GM12864 (cell line): ENCODE data around the gene KCNE5.
A peak's percentile ranks its signal among the peaks of the same experiment; 100 is the strongest.
"Not testable (repeated sequence)": the region's sequence is repeated elsewhere in the genome, so short reads cannot be mapped to it uniquely, and the experiment has no call there.

Source experiments
- DNase-seq: peaks from one replicate; pipeline ENCODE4 v3.0.0-alpha.2; 2011; ENCODE audit warnings: low read depth
- H3K4me3 ChIP-seq: 2 replicates; pipeline ENCODE4 v1.5.1; 2011; ENCODE audit warnings: mild to moderate bottlenecking, low read depth, low read length, control low read depth
- CTCF ChIP-seq: IDR thresholded peaks from 2 replicates; pipeline ENCODE4 v1.5.1; 2011; ENCODE audit warnings: low read depth, mild to moderate bottlenecking, moderate library complexity, low read length, control low read depth, inconsistent platforms; ENCODE audit errors: missing control alignments

The KCNE5 gene

DNA sequence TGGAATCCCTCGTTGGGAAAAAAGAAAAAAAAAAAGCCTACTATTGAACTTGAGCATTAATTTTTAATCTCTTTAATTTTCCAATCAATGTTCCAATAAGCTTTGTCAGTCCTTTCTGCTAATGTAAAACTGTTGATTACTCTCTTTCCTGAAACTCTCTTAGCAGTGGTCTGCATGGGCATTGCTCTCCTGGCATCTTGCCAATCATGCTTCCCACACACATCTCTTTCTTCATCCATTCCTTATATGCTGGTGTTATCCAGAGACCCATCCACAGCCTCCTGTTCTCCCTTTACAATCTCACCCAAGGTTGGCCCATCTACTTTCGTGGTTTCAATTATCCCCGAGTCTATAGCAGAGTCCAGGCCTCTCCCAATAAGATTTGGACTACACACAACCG is 31.8 kb upstream of the KCNE5 start:
- no peak overlapping the region for H3K4me3 ChIP-seq
- DNase-seq, result no peak
- TF ChIP-seq CTCF, result no peak

- no peak for DNase-seq
- no peak overlapping the region for H3K4me3 ChIP-seq
- TF ChIP-seq CTCF, result no peak
Observed at GRCh38 chrX:109655502-109656201, 30.7 kb upstream of the KCNE5 start.

DNA sequence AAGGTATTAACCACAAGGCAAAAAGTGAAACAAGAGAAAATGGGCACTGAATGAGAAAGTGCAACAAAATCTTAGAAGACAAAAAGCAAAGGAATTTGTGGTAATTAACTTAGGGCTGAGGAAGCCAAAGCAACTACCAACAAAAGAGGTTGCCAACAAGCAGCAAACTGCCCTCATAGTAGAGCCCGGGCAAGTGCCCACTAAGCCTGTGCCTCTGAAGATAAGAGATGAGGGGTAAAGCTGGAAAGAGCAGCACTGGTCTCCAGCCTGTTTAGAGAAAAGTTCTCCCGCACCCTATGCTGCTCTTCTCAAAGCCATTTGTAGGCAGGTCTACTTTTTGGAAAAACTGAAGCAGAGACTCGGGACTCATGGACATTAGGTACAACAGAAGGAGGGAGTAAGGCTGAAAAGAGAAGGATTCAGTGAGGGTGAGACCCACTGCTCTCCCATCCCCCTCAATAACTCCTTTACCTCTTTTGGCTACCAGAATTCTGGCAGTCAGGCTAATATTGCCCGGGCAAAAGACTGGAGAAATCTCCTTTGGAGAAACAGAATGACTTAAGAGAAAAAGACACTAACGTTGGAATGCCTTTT is 29.6 kb upstream of the KCNE5 start:
- TF ChIP-seq CTCF, result no peak
- H3K4me3 ChIP-seq, result no peak overlapping the region
- no peak for DNase-seq

DNA sequence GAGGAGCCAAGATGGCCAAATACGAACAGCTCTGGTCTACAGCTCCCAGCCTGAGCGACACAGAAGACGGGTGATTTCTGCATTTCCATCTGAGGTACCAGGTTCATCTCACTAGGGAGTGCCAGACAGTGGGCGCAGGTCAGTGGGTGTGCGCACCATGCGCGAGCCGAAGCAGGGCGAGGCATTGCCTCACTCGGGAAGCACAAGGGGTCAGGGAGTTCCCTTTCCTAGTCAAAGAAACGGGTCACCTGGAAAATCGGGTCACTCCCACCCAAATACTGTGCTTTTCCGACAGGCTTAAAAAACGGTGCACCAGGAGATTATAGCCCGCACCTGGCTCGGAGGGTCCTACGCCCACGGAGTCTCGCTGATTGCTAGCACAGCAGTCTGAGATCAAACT is 19.7 kb upstream of the KCNE5 start:
- not testable (repeated sequence) for H3K4me3 ChIP-seq, DNase-seq

- no peak for TF ChIP-seq CTCF
- H3K4me3 ChIP-seq, result peak overlapping the region; percentile 29; the same call in 1 of the 2 replicates
- DNase-seq, result no peak
Observed at GRCh38 chrX:109643687-109644086, 18.7 kb upstream of the KCNE5 start.

DNA sequence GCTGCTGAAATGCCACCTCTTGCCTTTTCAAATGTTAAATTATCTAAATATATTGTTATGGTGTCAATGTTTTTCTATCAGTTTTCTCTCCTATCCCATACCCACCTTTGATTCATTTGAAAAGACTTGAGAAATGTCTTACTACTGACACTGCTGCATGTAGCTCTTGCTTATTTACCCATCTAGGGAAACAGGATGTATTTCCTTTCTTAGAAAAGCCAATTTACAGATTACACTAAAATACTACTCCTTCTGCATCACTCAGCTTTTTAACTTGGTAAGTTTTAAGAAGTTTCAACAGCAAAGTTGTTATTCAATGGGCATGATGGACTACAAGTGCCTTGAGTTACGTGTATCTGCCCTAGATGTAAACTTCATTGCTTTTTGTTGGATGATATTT is 13.2 kb upstream of the KCNE5 start:
- H3K4me3 ChIP-seq, result no peak overlapping the region
- no peak for TF ChIP-seq CTCF
- DNase-seq, result no peak

- not testable (repeated sequence) for DNase-seq, H3K4me3 ChIP-seq
Observed at GRCh38 chrX:109637477-109637876, 12.5 kb upstream of the KCNE5 start.

DNA sequence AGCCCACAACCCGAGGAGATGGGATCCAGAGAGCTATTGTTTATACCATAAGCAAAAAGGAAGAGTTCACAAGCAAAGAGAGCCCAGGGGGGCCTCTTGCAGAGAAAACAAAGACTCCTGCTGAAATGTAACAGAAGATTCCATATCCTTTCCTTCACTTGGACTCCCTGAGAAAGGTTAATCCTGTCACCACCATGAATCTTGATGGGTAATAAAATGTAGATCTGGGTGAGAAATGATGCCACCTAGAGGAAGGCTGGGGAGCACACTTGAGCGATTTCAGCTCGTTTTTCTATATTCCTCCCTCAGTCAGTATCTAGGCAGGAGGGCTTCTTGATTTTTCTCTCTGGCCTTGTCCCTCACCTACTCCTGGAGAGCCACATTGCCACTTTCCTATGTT is 10.2 kb upstream of the KCNE5 start:
- DNase-seq, result no peak
- peak; percentile 46 for TF ChIP-seq CTCF
- H3K4me3 ChIP-seq, result no peak overlapping the region
